Activated CD4-positive, alpha-beta T cell treated with anti-CD3 and anti-CD28 coated beads for 4 hours (primary cell): ENCODE results near the gene DOCK1.

Source experiments
- DNase-seq, 2 donors: peaks; one replicate each; pipeline ENCODE4 v3.0.0-alpha.2; 2020

Gene DOCK1

DNA sequence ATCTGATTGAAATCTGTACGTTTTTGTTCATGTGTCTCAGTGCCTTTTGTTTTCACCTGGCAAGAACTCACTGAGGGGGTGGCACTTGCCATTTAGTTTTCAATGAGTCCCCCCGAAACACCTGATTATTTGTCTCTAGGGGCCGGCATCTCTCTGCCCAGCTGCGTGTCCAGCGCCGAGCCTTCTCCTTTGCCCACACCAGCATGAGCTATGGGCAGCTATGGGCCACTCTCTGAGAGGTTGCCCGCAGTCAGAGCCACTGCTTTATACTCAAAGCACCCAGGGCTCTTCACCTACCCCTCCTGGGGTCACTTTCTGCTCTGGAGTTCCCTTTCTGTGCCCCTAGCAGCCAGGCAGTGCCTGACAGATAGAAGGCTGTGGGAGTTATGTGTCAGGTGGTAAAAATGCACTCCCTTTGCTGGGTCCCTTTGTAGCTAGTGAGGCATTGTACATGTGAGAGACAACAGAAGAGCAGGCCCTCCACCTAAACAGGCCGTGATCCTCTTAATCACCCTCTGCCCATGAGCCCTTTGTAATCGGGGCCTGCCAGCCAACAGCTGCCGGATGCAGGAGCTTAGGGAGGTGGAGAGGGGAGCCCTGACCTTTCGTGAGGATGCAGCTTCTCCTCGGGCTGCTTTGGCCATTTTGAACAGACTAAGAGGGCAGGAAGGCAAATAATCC, 510.8 kb downstream of the DOCK1 start:
- no peak for DNase-seq

DNA sequence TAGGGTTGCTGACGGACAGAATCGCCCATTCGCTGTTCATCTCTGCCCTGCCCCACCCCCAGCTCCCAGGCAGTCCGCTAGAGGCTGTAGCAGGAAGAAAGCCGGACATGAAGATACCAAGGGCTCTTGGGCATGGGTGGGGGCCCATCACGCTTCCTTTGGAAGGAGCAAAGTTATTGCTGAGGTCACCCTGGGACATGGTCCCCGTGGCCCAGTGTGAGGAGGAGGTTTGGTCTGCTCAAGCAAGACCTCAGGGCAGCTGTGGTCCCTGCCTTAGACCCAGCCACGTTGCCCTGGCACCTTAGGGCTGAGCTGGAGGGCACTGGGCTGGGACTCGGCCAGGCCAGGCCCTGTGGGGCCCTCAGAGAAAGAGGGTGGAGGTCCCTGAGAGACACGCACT, 511.8 kb downstream of the DOCK1 start:
- DNase-seq = no peak

DNA sequence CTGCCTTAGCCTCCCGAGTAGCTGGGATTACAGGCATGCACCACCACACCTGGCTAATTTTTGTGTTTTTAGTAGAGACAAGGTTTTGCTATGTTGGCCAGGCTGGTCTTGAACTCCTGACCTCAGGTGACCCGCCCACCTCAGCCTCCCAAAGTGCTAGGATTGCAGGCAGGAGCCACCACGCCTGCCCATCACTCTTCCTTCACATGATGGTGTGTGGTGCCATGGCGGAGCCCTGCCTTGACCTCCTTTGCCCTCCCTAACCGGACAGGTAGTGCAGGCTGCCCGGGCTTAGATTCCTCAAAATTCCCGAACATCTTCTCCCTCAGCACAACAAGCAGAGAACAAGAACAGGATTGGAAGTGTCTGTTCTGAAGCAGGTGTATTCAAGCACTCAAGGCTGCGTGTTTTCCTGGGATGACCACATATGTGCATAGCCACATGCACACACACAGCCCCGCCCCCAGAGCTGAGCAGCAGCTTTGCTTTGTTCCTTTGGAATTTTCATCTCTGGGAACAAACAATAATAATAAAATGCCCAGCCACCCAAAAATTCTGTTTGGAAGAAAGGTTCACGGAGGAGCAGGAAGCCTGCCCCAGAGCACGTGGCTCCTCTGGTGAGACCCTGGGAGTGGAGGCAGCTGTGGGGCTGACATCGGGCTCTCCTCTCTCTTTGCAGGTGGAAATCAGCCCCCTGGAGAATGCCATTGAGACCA, 512.6 kb downstream of the DOCK1 start:
- DNase-seq = no peak

DNA sequence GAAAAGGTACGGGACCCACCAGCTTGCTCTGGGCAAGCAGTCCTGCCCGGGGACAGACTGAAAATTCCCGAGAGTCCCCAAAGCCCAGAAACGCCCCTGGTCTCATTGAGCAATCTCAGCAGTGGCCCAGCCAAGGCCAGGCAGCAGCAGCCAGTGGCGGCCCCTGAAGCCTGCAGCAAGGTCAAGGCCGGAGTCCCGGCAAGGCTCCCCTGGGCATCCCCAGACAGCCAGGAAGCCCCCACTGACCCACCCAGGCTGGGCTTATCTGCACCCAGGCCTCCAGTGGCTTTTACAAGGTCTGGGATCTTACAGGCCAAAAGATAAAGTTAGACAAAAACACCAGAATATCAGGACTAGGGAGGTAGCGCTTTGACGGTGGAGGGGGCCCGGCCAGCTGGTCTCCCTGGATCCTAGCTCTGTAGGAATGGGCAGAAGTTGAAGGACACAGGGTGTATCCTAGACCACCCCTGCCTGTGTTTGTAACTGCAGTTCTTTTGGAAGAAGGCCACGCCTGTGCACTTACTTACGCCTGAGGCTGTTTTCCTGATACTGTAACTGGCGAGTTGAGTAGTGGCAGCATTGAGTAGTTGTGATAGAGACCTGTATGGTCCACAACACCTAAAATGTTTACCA, 513.4 kb downstream of the DOCK1 start:
- no peak for DNase-seq

DNA sequence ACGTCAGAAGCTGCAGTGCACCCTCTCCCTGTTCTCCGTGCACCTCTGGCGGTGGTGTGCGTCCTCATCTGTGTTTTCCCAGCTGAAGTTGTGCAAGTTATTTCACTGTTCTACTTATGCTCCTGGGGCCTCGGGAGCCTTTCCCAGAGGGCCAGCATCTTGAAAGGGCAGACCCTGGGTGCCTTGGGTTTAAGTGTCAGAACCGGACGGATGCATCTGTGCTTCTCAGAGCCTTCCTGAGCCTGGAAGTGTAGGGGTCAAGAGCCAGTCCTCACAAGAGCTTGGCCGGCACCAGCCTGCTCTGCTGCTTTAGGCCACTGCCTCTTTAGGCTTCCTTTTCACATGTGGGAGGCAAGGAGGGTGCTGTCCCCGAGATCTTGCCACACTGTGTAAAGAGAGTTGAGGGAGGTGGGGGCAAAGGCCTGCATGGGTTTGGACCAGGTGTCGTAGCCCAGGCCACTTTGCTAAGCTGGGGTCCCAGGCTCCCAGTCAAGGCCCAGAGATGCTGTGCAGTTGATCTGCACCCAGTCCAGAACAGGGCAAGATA, 515.0 kb downstream of the DOCK1 start:
- no peak for DNase-seq

DNA sequence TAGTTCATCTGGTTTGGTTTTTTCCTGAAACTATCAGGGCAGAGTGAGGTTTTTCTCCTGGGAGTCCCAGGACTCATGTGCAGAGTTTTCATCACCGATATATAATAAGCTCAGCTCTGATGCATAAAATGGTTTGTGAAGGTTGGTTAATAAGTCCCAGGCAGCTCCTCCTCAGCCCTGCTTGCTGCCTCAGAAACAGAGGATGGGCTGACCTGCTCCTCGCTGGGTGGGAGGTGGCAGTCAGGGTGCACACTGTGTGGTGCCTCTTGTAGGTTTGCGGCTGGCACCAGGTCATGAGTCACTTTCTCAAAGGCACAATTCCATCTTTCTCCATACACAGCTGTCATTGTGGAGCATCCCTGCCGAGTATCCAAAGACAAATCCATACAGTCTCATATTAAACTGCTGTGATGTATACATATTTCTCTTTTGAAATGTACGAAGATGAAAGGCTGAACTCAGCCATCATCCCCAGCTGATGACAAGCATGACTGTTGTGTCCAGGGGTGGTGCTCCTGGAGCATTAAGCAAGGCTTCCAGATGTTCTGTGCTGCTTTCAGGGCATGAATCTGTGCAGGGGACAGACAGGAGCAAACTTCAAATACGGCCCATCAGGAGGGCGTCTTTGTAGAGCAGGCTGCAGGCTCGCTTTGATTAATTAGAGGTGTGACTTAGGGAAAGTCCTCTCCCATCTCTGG, 518.1 kb downstream of the DOCK1 start:
- DNase-seq = no peak

DNA sequence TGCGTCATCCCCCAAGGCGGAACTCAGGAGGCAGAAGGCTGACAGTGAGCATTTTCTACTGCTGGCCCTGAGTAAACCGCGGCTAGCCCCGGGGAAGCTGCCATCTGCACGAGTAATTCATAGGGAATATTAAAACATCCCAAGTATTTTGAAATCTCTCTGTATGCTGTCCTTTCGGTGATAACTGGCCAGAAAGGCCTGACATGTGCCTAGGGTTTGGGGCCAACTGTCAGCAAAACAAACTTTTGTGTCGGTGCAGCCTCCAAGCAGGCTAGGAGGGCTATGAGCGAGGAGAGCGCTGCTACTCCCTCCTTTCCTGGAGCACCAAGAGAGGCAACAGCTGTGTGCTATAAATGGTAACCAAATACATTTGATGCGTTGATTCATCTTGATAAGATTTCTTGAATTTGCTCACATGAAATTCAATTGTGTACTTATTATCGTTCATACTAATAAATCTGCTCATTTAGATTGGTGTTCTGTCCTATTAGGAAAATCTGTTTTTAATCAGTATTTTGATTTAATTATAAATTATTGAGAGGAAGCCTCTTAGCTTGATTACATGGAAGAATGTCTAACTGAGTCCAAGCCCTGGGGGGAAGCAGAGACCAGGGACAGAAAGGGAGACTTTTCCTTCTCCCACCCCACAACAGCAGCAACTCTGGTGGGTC, 519.5 kb downstream of the DOCK1 start:
- no peak for DNase-seq

DNA sequence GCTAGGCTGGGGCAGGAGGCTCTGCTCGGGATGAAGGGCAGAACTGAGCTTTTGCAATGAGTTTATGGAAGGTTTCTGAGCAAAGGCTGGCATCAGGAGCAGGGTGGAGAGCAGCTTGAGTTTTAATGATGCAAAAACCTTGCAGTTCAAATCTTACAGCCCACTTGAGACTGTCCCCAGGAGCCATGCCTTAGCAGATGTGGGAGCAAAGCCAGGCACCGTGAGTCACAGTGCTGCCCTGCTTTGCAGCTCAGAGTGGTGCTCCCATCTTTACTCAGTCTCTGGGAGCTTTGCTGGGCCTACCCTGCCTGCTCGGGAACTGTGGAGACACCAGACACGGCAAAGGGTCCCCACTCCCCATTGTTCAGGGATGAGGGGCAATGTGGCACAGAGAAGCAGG, 521.5 kb downstream of the DOCK1 start:
- DNase-seq = no peak

DNA sequence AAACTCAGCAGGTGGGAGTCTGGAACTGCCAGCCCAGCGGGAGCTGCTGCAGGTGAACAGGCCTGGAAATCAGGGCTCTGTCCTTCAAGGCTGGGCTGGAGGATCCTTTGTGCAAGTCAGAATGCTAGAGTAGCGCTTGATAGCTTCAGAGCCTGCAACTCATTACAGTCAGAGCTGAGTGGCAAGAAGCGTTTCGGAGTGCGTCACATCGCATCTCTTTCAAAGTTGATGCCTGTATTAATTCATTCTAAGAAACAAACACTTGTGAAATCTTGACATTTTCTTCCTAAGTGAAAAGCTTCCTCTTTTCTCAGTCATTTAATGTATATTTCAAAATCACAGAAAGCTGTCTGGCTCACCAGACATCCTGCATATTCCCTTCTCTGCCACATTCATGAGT, 522.7 kb downstream of the DOCK1 start:
- no peak for DNase-seq

DNA sequence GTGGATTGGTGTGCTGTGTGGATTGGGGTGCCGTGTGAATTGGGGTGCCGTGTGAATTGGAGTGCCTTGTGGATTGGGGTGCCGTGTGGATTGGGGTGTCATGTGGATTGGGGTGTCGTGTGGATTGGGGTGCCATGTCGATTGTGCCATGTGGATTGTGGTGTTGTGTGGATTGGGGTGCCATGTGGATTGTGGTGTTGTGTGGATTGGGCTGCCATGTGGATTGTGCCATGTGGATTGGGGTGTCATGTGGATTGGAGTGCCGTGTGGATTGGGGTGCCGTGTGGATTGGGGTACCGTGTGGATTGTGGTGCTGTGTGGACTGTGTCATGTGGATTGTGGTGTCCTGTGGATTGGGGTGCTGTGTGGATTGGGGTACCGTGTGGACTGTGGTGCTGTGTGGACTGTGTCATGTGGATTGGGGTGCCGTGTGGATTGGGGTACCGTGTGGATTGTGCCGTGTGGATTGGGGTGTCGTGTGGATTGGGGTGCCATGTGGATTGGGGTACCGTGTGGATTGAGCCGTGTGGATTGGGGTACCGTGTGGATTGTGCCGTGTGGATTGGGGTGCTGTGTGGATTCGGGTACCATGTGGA, 523.3 kb downstream of the DOCK1 start:
- no peak for DNase-seq

DNA sequence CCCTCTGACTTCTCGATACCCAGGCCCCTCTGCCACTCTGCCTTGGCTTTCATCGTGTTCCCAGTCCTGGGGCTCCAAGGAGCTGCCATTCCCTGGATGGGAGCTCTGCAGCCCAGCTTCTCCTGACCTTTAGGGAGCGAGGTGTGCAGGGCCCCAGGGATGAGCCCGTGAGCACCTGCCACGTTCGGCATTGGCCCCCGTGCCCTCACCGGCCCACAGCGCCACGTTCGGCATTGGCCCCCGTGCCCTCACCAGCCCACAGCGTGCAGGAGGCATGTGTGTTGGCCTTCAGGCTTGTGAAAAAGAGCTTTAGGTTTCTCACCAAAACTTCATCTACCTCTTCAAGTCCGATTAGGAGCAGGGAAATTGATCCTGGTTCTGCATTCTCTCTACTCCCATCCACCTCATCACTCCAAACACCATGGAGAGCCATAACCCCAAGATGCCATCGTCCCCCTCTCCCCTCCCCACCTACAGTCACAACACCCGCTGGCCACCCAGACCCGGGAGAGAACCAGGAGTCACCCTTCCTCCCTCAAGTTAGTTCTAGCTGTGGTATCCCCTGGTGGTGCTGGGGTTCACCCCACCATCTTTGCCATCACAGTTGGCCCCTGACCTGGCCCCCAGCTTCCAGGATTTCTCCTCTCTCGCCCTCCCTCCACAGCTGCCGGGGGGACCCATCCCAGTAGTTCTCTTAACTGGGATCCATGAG, 524.5 kb downstream of the DOCK1 start:
- no peak for DNase-seq

DNA sequence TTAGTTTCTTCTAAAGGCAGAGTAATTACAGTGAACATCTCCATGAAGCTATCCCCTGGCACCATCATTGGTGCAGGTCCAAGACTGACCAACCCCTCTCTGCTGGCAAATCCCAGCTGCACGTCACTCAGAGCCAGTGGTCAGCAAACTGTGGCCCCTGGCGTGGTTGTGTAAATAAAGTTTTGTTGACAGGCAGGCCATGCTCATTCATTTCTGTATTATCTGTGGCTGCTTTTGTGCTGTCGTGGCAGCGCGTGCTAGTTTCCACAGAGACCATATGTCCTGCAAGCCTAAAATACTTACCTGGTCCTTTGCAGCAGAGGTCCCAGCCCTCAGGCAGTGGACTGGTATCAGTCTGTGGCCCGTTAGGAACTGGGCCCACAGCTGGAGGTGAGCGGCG, 526.3 kb downstream of the DOCK1 start:
- no peak for DNase-seq

DNA sequence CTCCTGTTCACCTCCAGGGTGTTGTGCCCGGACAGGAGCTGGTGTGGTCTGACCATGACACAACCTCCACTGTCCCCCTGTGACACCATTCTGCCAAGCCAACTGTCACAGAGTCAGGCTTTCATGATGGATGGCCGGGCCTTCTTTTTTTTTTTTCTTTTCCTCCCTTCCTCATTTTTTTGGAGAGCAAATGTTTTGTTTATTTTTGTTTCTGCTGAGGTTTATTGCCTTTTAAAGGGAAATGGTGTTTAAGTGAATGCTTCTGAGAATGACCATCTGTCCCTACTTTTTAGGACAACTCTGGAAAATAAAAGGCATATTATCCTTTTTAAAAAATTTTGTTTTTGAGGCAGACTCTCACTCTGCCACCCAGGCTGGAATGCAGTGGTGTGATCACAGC, 528.8 kb downstream of the DOCK1 start:
- DNase-seq = no peak

DNA sequence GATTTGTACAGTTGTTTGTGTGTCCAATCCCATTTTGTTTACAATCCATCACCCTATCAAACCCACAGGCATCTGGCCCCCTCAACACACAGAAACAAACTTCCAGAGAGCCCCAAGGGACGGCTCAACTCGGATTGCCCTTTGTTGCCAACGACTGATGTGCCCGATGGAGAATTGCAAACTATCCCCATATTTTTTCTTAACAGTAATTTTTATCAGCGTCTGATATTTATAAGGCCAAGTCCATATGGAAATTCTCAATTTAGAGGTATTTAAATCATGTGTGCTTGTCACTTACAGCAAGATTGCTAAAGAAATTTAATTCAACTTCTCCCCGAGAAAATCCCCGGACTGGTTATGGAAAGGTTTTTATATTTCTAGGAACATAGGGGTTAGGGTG, 530.0 kb downstream of the DOCK1 start:
- no peak for DNase-seq

DNA sequence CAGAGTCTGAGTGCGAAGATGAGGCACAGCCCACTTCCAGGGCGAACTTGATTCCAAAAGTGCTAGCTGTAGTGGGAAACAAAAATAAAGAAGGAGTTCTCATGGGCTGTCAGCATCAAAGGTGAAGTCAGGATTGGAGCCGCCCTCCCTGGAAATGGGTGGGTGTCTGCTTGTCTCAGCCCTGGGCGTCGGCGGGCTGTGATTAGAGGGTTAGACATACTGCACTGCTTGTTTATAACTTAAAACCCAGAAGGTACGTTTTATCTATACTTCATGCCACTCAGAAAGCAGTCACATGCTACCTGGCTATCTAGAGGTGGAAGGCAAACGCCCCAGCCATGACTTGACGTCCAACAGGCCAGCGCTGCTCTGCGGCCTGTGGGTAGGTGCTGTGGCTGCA, 535.1 kb downstream of the DOCK1 start:
- DNase-seq = no peak

DNA sequence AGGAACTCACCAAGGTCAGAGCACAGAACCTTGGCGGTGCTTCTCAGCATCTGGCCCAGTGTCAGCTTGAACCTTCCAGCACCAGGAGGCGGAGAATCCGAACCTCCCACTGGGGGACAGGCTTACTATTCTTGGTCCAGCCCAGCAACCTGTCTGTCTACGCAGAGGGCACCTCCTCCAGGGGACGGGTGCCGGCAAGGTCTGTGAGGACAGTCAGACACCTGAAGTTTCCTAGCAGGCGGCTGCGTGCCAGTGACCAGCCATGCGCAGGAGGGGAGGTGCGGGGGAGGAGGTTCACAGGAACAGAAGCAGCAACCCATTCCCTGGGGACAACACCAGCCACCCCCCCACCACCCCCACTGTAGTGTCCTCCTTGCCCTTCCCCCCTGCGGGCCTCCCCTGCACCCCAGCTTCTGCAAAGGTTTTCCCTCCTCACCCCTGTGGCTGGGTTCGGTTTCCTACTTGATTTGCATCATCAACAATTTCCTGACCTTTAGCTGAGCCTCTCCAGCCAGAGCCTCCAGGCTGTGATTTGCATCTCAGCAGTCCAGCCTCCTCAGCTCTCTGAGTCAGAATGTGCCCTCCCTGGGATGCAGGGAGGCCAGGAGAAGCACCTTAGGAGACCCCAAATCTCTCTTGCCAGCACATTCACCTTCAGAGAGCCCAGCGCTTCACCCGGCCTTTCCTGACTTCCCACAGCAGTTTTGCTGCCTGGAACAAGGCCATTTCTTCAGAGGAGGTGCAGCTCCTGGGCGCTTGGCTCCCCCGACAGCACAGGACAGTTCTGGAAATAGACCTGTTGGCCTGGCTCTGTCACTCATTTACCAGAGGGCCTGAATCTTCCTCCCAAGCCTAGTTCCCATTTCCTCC, 536.4 kb downstream of the DOCK1 start:
- DNase-seq = no peak

DNA sequence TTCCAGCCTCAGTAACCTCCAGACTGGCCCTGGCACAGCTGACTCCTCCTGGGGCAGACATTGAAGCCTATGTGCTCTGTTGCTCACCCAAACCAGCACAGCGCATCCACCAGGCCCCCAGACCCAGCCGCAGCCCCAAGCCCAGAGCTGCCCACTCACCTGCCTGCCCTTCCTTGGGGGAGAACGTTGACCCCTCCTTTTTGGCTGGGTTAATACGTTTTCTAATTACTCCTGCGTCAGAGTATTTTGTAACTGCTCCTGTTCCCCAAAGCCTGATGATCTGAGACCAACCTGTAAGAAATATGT, 536.9 kb downstream of the DOCK1 start:
- DNase-seq = no peak

DNA sequence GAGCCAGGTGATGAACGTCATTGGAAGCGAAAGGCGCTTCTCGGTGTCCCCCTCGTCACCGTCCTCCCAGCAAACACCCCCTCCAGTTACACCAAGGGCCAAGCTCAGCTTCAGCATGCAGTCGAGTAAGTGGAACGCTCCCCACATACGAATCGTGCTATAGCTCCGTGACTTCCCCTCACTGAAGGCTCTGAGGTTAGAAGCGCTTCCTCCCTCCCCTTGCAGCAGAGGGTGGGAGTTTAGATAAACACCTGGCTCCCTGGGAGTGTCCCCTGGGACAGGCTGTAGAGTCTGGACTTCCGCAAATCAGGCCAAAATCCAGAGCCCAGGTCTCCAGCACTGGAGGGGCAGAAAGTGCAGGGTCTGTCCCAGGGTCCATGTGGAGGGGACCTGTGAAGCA, 538.9 kb downstream of the DOCK1 start:
- no peak for DNase-seq

DNA sequence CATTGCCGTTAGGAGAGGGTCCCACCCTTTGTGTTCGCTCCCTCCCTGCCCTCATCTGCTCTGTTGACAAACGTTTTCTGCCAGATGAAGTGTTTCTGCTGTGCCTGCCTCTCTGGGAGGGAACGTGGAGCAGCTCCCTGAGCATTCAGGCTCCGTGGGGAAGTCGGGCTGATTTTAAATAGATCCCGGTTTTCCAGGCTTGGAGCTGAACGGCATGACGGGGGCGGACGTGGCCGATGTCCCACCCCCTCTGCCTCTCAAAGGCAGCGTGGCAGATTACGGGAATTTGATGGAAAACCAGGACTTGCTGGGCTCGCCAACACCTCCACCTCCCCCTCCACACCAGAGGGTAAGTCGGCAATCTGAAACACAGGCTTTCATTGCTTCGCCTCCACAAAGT, 542.0 kb downstream of the DOCK1 start:
- DNase-seq = no peak

DNA sequence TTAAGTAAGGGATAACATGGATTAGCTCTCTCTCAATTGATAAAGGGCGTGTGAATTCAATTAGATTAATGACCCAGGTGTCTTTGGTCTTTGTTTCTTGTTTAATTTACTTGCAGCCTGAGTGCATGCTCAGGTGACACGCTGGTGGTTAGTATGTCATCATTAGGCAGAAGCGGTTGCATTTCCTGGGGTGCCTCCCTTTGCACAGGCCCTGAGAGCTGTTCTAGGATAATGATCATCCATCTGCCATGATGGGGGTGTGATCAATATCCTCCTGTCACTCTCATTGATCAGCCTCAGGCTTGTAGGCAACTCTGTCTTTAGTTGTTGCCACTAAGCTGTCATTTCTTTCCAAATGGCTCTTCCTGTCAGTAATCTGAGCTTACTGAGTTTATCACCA, 544.3 kb downstream of the DOCK1 start:
- no peak for DNase-seq

DNA sequence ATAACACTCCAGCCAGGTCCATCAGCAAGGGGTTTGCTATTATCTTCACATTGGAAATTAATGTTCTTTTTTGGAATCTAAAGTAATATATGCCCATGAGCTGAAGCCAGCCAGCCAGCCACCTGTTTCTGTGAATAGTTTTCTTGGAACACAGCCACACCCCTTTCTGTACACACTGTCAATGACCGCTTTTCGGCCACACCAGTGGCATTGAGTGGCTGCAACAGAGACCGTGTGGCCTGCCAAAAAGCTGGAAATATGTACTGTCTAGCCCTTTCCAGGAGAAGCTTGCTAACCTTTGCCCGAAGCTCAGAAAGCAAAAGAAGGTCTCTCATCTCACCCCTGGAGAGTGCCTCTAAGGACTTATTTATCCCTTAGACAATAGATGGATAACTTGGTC, 545.4 kb downstream of the DOCK1 start:
- no peak for DNase-seq
